CD14-positive monocyte (primary cell): ENCODE measurements around the gene ARHGEF19. TPM values are rescaled to one million over a fixed set of nuclear protein-coding genes. Genes with fewer than 3 reads are reported as not detected.
A peak's percentile ranks its signal among the peaks of the same experiment; 100 is the strongest.
"Not testable (repeated sequence)": the region's sequence is repeated elsewhere in the genome, so short reads cannot be mapped to it uniquely, and the experiment has no call there.

Experiments
- DNase-seq, 3 donors: peaks; one replicate each; pipeline ENCODE4 v3.0.0-alpha.2; 2011 to 2022
- H2AFZ ChIP-seq: 2 replicates; pipeline ENCODE4 v1.6.0; 2012; ENCODE audit warnings: mild to moderate bottlenecking, low read depth, low read length, inconsistent platforms; ENCODE audit not compliant: insufficient read depth, poor library complexity, severe bottlenecking
- H3K27ac ChIP-seq, 2 donors: 1 replicate in 1 of 2; 2 replicates in 1 of 2; pipeline ENCODE4 v1.5.1; 2012 to 2013; ENCODE audit warnings: low read length in 2 of 2, control low read depth in 1 of 2, inconsistent platforms in 1 of 2, low read depth in 1 of 2, mild to moderate bottlenecking in 1 of 2
- H3K27me3 ChIP-seq, 2 donors: one replicate each; pipeline versions ENCODE4 v1.6.0 to v1.6.1; 2011 to 2013; ENCODE audit warnings: low read length in 2 of 2; ENCODE audit not compliant: control insufficient read depth in 2 of 2, insufficient read depth in 2 of 2
- H3K36me3 ChIP-seq, 2 donors: replicated peaks in 1 of 2; 1 replicate in 1 of 2; 2 replicates in 1 of 2; pipeline versions ENCODE4 v1.5.1 to v1.6.1; 2012 to 2013; ENCODE audit warnings: low read length in 2 of 2, control low read depth in 1 of 2, inconsistent platforms in 1 of 2, mild to moderate bottlenecking in 1 of 2; ENCODE audit not compliant: insufficient read depth in 2 of 2, control insufficient read depth in 1 of 2
- H3K4me1 ChIP-seq, 2 donors: 1 replicate in 1 of 2; 2 replicates in 1 of 2; pipeline versions ENCODE4 v1.5.1 to v1.6.1; 2012 to 2013; ENCODE audit warnings: low read length in 2 of 2, control low read depth in 1 of 2, inconsistent platforms in 1 of 2, mild to moderate bottlenecking in 1 of 2, moderate library complexity in 1 of 2; ENCODE audit not compliant: insufficient read depth in 2 of 2, control insufficient read depth in 1 of 2
- H3K4me2 ChIP-seq: replicated peaks from 2 replicates; pipeline ENCODE3; 2012; ENCODE audit warnings: low read length, moderate library complexity, mild to moderate bottlenecking; ENCODE audit not compliant: poor library complexity, severe bottlenecking; ENCODE audit errors: extremely low read depth
- H3K4me3 ChIP-seq, 3 experiments: fragments of 200-600 bp in 1 of 3; sonication (generic) in 1 of 3; replicated peaks in 1 of 3; 1 replicate in 2 of 3; 2 replicates in 1 of 3; pipeline ENCODE4 v1.5.1; 2011 to 2013; ENCODE audit warnings: low read length in 3 of 3, mild to moderate bottlenecking in 3 of 3, control low read depth in 2 of 3, low read depth in 2 of 3, inconsistent platforms in 1 of 3, moderate library complexity in 1 of 3
- H3K79me2 ChIP-seq: 2 replicates; pipeline ENCODE4 v1.6.0; 2012; ENCODE audit warnings: mild to moderate bottlenecking, control low read depth, inconsistent platforms, low read length, moderate library complexity; ENCODE audit not compliant: insufficient read depth
- H3K9ac ChIP-seq: 2 replicates; pipeline ENCODE4 v1.6.0; 2017; ENCODE audit warnings: low read length, mild to moderate bottlenecking; ENCODE audit not compliant: insufficient read depth, poor library complexity, severe bottlenecking
- H3K9me3 ChIP-seq, 2 donors: replicated peaks in 1 of 2; 1 replicate in 1 of 2; 2 replicates in 1 of 2; pipeline versions ENCODE4 v1.5.1 to v1.6.1; 2012 to 2013; ENCODE audit warnings: low read length in 2 of 2, control low read depth in 1 of 2; ENCODE audit not compliant: control insufficient read depth in 1 of 2, insufficient read depth in 1 of 2
- H4K20me1 ChIP-seq: 2 replicates; pipeline ENCODE4 v1.6.0; 2012; ENCODE audit warnings: mild to moderate bottlenecking, low read length, control low read depth, moderate library complexity; ENCODE audit not compliant: insufficient read depth
- H3K27ac Mint-ChIP-seq, 7 donors: one replicate each; pipeline ENCODE4 v1.8.0; 2020; ENCODE audit warnings: mild to moderate bottlenecking in 7 of 7, mixed read lengths in 7 of 7, moderate library complexity in 6 of 7, inconsistent platforms in 2 of 7
- H3K27me3 Mint-ChIP-seq, 3 donors: one replicate each; pipeline ENCODE4 v1.8.0; 2021 to 2022; ENCODE audit warnings: low read depth in 3 of 3, mild to moderate bottlenecking in 3 of 3, mixed read lengths in 3 of 3, moderate library complexity in 3 of 3, inconsistent platforms in 1 of 3
- H3K36me3 Mint-ChIP-seq, 2 donors: one replicate each; pipeline ENCODE4 v1.8.0; 2020; ENCODE audit warnings: mixed read lengths in 2 of 2, inconsistent platforms in 1 of 2, mild to moderate bottlenecking in 1 of 2
- H3K4me1 Mint-ChIP-seq: one replicate; pipeline ENCODE4 v1.8.0; 2020; ENCODE audit warnings: mild to moderate bottlenecking, mixed read lengths
- H3K4me3 Mint-ChIP-seq, 2 donors: one replicate each; pipeline ENCODE4 v1.8.0; 2020; ENCODE audit warnings: mild to moderate bottlenecking in 2 of 2, mixed read lengths in 2 of 2, moderate library complexity in 1 of 2
- H3K9me3 Mint-ChIP-seq, 7 donors: one replicate each; pipeline ENCODE4 v1.8.0; 2020 to 2022; ENCODE audit warnings: mixed read lengths in 7 of 7, mild to moderate bottlenecking in 6 of 7, moderate library complexity in 6 of 7, inconsistent platforms in 2 of 7
- WGBS: methylation state at CpG from one replicate; pipeline ENCODE4 v1.1.5; 2013; ENCODE audit warnings: missing lambda C conversion rate; ENCODE audit not compliant: insufficient coverage; 5-methylcytosine and 5-hydroxymethylcytosine counted together
- intact Hi-C, 2 donors: fragments of 100-400 bp; cut with micrococcal nuclease; formaldehyde crosslinking; loops; one replicate each; pipeline versions ENCODE4 v1.15.0 to v1.15.1; 2023
- polyA plus RNA-seq, 3 donors: library from polyadenylated mRNA; depleted of rRNA in 1 of 3; unstranded in 2 of 3; stranded (reverse) in 1 of 3; fragments of 300-500 nt in 2 of 3; fragments of >200 nt in 1 of 3; fragmentation: Illumina TruSeq in 2 of 3; gene quantifications; 1 replicate in 2 of 3; 2 replicates in 1 of 3; pipeline ENCODE4 v1.2.3, GENCODE V29; 2012 to 2021
- TF ChIP-seq, protein P1 (sequence below): fragments of 200-600 bp; IDR thresholded peaks from one replicate; pipeline ENCODE4 v1.8.0; 2022; ENCODE audit warnings: antibody characterized with exemption, mild to moderate bottlenecking

ARHGEF19 gene
- polyA plus RNA-seq, 3 donors = 2.2 to 7.9 (median 2.3) TPM

DNA sequence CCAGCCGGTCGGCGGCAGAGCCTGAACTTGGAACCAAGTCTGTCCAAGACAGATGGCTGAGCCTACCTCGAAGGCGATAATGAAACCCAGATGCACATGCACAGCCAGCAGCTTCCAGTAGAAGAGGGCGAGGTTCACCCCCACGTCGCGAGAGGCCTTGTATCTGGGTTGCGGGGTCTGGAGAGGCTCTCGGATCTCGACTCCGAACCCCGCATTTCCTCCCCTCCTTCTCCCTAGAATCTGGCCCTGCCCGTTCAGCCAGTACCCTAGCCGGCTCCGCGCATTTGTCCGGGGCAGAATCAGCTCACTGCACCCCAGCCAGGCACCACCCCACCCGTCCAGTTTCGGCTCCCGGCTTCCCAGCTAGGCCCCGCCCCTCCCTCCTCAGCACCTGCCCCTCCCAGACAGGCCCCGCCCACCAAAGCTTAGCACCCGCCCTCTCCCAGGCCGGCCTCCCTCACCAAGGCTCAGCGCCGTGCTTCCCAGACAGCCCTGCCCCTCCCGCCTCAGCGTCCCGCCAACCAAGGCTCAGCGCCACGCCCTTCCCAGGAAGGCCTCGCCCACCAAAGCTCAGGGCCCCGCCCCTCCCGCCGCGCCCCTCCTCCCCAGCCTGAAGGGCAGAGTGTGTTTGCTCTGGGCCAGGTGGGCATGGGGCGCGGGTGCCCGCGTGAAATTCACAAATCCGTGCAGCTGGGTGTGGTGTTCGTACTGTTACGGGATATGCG lies 4.8 kb upstream of the ARHGEF19 start:
- H2AFZ ChIP-seq = peak overlapping the region; percentile 86
- H3K4me3 ChIP-seq = peak overlapping the region; percentile 25 to 80 (median 53)
- TF ChIP-seq, protein P1, sequence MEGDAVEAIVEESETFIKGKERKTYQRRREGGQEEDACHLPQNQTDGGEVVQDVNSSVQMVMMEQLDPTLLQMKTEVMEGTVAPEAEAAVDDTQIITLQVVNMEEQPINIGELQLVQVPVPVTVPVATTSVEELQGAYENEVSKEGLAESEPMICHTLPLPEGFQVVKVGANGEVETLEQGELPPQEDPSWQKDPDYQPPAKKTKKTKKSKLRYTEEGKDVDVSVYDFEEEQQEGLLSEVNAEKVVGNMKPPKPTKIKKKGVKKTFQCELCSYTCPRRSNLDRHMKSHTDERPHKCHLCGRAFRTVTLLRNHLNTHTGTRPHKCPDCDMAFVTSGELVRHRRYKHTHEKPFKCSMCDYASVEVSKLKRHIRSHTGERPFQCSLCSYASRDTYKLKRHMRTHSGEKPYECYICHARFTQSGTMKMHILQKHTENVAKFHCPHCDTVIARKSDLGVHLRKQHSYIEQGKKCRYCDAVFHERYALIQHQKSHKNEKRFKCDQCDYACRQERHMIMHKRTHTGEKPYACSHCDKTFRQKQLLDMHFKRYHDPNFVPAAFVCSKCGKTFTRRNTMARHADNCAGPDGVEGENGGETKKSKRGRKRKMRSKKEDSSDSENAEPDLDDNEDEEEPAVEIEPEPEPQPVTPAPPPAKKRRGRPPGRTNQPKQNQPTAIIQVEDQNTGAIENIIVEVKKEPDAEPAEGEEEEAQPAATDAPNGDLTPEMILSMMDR = no peak
- no peaks in the 10 kb centered on the region for H4K20me1 ChIP-seq
- no peak overlapping the region for H3K9ac ChIP-seq
- no peaks in the 10 kb centered on the region for H3K79me2 ChIP-seq
- peaks cover 25% of the 10 kb centered on the region for H3K4me1 Mint-ChIP-seq
- H3K36me3 Mint-ChIP-seq = no peaks in the 10 kb centered on the region
- H3K4me1 ChIP-seq = peaks cover 16 to 23% of the 10 kb centered on the region in 2 donors
- H3K36me3 ChIP-seq = no peaks in the 10 kb centered on the region
- peak overlapping the region in 6 of 7 donors; percentile 40 to 93 (median 46) for H3K27ac Mint-ChIP-seq
- 2% methylated on average over 36 of the region's 46 CpGs for WGBS
- peaks cover 9 to 18% (median 13%) of the 10 kb centered on the region in 3 donors for H3K27me3 Mint-ChIP-seq
- H3K27me3 ChIP-seq = peaks cover 0 to 4% of the 10 kb centered on the region in 2 donors
- peak; percentile 92 to 96 (median 93) for DNase-seq
- H3K4me3 Mint-ChIP-seq = peak overlapping the region; percentile 90 to 93
- H3K9me3 Mint-ChIP-seq = peaks cover 0 to 3% (median 0%) of the 10 kb centered on the region in 7 donors
- intact Hi-C loops = no loop called here
- no peak overlapping the region for H3K27ac ChIP-seq
- no peaks in the 10 kb centered on the region for H3K9me3 ChIP-seq
- peak overlapping the region; percentile 84 for H3K4me2 ChIP-seq

DNA sequence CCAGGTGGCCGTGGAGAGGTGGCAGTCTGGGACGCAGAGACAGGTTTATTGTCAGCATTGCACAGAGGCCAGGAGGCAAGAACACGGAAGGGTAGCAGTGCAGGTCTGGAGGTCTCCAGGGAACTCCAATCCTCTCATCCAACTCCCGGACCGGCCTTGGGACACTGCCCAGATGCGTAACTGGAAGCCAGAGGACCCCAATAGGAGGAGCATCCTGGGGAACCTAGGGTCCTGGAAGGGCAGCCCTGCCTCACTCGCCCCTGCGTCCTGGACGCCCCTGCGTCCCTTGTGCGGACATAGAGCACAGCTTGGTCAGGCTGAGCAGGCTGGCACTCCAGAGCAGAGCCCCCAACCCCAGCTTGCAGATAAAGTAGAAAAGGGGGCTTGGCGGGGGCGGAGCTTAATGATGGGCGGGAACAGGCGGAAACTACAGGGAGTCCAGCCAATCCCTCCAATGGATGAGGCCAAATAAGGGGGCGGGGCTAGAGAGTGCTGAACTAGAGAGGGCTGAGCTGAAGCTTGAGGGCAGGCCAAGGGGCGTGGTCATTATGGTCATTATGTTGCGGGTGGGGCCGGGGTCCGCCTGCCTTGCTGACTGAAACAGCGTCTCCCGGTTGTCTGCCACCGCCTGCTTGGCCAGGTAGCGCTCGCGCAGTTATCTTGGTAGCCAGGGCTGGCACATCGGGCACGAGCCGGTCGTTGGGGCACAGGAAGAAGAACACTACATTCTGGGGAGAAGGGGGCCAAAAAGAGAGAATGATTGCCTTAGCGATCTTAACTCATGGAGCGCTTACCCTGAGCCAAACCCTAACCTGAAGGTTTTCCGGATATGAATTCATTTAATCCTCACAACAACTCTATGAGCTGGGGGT lies 3.7 kb upstream of the ARHGEF19 start:
- Histone ChIP-seq H3K27me3 (peaks cover 0 to 4% of the 10 kb centered on the region in 2 donors), H3K4me2 (peak overlapping the region; percentile 84), H4K20me1 (no peaks in the 10 kb centered on the region), H3K9ac (peak overlapping the region; percentile 25), H3K4me3 (peak overlapping the region; percentile 25 to 80 (median 53)), H3K79me2 (no peaks in the 10 kb centered on the region), H3K36me3 (no peaks in the 10 kb centered on the region), H3K27ac (no peak overlapping the region), H2AFZ (peak overlapping the region; percentile 86), H3K9me3 (no peaks in the 10 kb centered on the region), H3K4me1 (peaks cover 16 to 23% of the 10 kb centered on the region in 2 donors)
- Mint-ChIP-seq H3K4me3 (peak overlapping the region; percentile 90 to 93), H3K4me1 (peaks cover 25% of the 10 kb centered on the region), H3K27me3 (peaks cover 7 to 14% (median 9%) of the 10 kb centered on the region in 3 donors), H3K36me3 (no peaks in the 10 kb centered on the region), H3K9me3 (peaks cover 0 to 3% (median 0%) of the 10 kb centered on the region in 7 donors), H3K27ac (peak overlapping the region in 3 of 7 donors; percentile 50 to 81 (median 79))
- TF ChIP-seq, protein P1 = no peak
- intact Hi-C loops = no loop called here
- peak; percentile 62 to 70 (median 67) for DNase-seq
- WGBS = 23% methylated on average over 25 of the region's 33 CpGs

DNA sequence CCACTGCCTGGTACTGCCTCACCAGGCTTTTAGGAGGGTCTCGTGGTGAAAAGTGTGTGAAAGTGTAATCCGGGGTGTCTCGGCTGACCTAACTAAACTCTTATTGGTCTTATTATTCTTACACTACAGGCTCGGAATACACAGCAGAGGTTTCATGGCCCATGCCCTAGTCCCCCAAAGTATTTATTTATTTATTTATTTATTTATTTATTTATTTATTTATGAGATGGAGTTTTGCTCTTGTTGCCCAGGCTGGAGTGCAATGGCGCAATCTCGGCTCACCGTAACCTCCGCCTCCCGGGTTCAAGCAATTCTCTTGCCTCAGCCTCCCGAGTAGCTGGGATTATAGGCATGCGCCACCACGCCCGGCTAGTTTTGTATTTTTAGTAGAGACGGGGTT lies 2.8 kb upstream of the ARHGEF19 start:
- H3K36me3 ChIP-seq, DNase-seq, H3K36me3 Mint-ChIP-seq, H3K9me3 Mint-ChIP-seq, H3K79me2 ChIP-seq, H4K20me1 ChIP-seq, H3K27me3 ChIP-seq, H3K4me3 Mint-ChIP-seq, H3K27ac ChIP-seq, H3K27ac Mint-ChIP-seq, H2AFZ ChIP-seq, H3K9me3 ChIP-seq, H3K4me2 ChIP-seq, intact Hi-C loops, H3K9ac ChIP-seq, H3K4me3 ChIP-seq: not testable (repeated sequence)
- peaks cover 16 to 23% of the 10 kb centered on the region in 2 donors for H3K4me1 ChIP-seq
- H3K27me3 Mint-ChIP-seq = peaks cover 6 to 14% (median 9%) of the 10 kb centered on the region in 3 donors
- no CpG with 5 or more reads among the region's 14 CpGs for WGBS
- H3K4me1 Mint-ChIP-seq = peaks cover 25% of the 10 kb centered on the region
